Fibroblast of gingiva (primary cell): Measurements from ENCODE around the gene GPR87.
A peak's percentile ranks its signal among the peaks of the same experiment; 100 is the strongest.

Experiments used
- DNase-seq: peaks from one replicate; pipeline ENCODE4 v3.0.0-alpha.2; 2011; ENCODE audit warnings: low read depth

Gene GPR87

GRCh38 chr3:151316267-151316991, at the start of gene GPR87:
TSS of gene GPR87 (minus strand) at chr3:151316820. CDS start at chr3:151300100, 16,720 bp downstream.
- DNase-seq: no peak

GRCh38 chr3:151362751-151363174, 46.1 kb upstream of the GPR87 start:
- DNase-seq: peak; percentile 49

- no peak for DNase-seq
These were observed 40.8 kb upstream of the GPR87 start for GRCh38 chr3:151357463-151357850.

GRCh38 chr3:151356794-151357462, 40.3 kb upstream of the GPR87 start:
- peak; percentile 30 for DNase-seq

GRCh38 chr3:151351648-151352047, 35.0 kb upstream of the GPR87 start:
- DNase-seq: no peak

GRCh38 chr3:151351219-151351618, 34.6 kb upstream of the GPR87 start:
- DNase-seq: no peak

GRCh38 chr3:151350656-151351055, 34.0 kb upstream of the GPR87 start:
- no peak for DNase-seq

GRCh38 chr3:151347432-151347831, 30.8 kb upstream of the GPR87 start:
- no peak for DNase-seq

- DNase-seq: no peak
These were observed 29.7 kb upstream of the GPR87 start for GRCh38 chr3:151346292-151346691.

- DNase-seq: peak; percentile 57
These were observed 29.2 kb upstream of the GPR87 start for GRCh38 chr3:151345859-151346258.

- no peak for DNase-seq
These were observed 15.1 kb upstream of the GPR87 start for GRCh38 chr3:151331696-151332095.

GRCh38 chr3:151330899-151331298, 14.3 kb upstream of the GPR87 start:
- peak; percentile 50 for DNase-seq

- no peak for DNase-seq
These were observed 13.8 kb upstream of the GPR87 start for GRCh38 chr3:151330379-151330778.

- no peak for DNase-seq
These were observed 12.7 kb upstream of the GPR87 start, which contains the start of gene P2RY13 for GRCh38 chr3:151329363-151329762. TSS of gene P2RY13 (minus strand) at chr3:151329549. CDS start at chr3:151329528, 21 bp downstream.

- DNase-seq: peak; percentile 66
These were observed 11.8 kb upstream of the GPR87 start for GRCh38 chr3:151328298-151328995.

- DNase-seq: peak; percentile 24
These were observed 11.1 kb upstream of the GPR87 start for GRCh38 chr3:151327571-151328198.

- no peak for DNase-seq
These were observed 5.9 kb upstream of the GPR87 start for GRCh38 chr3:151322511-151322910.

- DNase-seq: no peak
These were observed 4.9 kb upstream of the GPR87 start for GRCh38 chr3:151321526-151321925.

- no peak for DNase-seq
These were observed 3.5 kb upstream of the GPR87 start for GRCh38 chr3:151320131-151320530.

- peak; percentile 65 for DNase-seq
These were observed 3.0 kb upstream of the GPR87 start for GRCh38 chr3:151319628-151320027.

GRCh38 chr3:151318991-151319390, 2.4 kb upstream of the GPR87 start:
- peak; percentile 21 for DNase-seq

GRCh38 chr3:151318313-151318712, 1.7 kb upstream of the GPR87 start:
- peak; percentile 24 for DNase-seq
